ENCODE data around the gene SLC25A24.
"Not testable (repeated sequence)": the region's sequence is repeated elsewhere in the genome, so short reads cannot be mapped to it uniquely, and the experiment has no call there.

DNA sequence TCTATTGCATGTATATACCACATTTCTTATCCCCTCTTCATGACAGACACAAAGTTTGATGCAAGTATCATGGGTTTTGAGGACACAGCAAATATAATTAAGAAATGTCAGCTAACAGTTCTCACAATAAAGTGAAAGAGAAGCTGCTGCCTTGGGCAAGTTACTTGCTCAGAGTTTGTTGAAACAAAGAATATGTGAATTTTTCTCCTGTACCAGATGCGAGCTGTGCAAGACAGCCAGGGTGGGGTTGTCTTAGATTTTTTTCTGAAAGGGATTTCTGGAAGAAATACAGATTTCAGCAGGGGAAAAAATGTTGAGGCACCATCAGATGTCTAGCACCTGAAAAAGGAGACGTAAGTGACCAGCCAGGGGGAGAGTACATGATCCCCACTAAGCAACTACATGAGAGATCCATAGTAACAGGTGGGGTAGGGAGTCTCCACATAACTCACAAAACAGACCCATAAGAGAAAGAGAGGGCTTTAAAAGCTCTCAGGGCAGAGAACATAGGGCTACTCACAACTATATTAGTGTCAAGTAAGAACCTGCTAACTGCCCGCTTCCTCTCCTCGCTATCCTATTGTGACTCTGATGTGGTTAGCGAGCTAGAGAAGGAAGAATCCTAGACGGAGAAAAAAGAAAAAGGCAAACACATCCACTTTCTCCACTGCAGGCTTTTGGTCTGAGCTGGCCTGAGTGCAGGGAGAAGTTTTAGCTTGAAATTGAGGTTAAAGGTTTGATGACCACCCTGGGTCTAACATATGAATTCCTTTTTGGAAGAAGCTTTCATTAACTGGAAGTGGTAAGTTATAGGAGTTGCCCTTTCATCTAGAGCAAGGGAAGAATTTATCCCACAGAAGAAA, 16.1 kb upstream of the SLC25A24 start:
- TF ChIP-seq CTCF (IDR thresholded peaks at IDR 0.05; ENCODE audit: low read depth, low read length, poor library complexity, severe bottlenecking); EZH2phosphoT487 (IDR thresholded peaks at IDR 0.05; ENCODE audit: borderline replicate concordance, low read length): not testable (repeated sequence)

All from DOHH2 (cell line).